Stimulated activated naive CD4-positive, alpha-beta T cell treated with Interleukin-2 at 50 U/mL for 16 hours (primary cell): ENCODE data around the gene RPAP2.
A peak's percentile ranks its signal among the peaks of the same experiment; 100 is the strongest.
"Not testable (repeated sequence)": the region's sequence is repeated elsewhere in the genome, so short reads cannot be mapped to it uniquely, and the experiment has no call there.

Experiments
- DNase-seq: peaks from one replicate; lab custom pipeline; 2025; lab: John Stamatoyannopoulos, UW

The RPAP2 gene

GRCh38 chr1:92298573-92299476 lies at the start of gene RPAP2, which contains the start of gene GLMN:
TSS of gene RPAP2 (plus strand) at chr1:92299059. CDS start at chr1:92299074, 15 bp downstream.
TSS of gene GLMN (minus strand) at chr1:92298987. CDS start at chr1:92297999, 988 bp downstream.
- DNase-seq, result peak; percentile 75

GRCh38 chr1:92254714-92255113 lies 44.1 kb upstream of the RPAP2 start:
- not testable (repeated sequence) for DNase-seq

GRCh38 chr1:92259350-92259749 lies 39.5 kb upstream of the RPAP2 start:
- no peak for DNase-seq

GRCh38 chr1:92262516-92262915 lies 36.3 kb upstream of the RPAP2 start:
- no peak for DNase-seq

GRCh38 chr1:92273039-92273438 lies 25.8 kb upstream of the RPAP2 start:
- DNase-seq, result no peak

- no peak for DNase-seq
Measured at GRCh38 chr1:92274939-92275338, 23.9 kb upstream of the RPAP2 start.

- DNase-seq, result no peak
Measured at GRCh38 chr1:92276082-92276481, 22.8 kb upstream of the RPAP2 start.

- no peak for DNase-seq
Measured at GRCh38 chr1:92277105-92277723, 21.6 kb upstream of the RPAP2 start.

- DNase-seq, result not testable (repeated sequence)
Measured at GRCh38 chr1:92279781-92280180, 19.1 kb upstream of the RPAP2 start.

GRCh38 chr1:92281411-92281810 lies 17.4 kb upstream of the RPAP2 start:
- DNase-seq, result not testable (repeated sequence)

- no peak for DNase-seq
Measured at GRCh38 chr1:92291372-92291999, 7.4 kb upstream of the RPAP2 start.

GRCh38 chr1:92298213-92298572 lies 666 bp upstream of the RPAP2 start:
- no peak for DNase-seq

GRCh38 chr1:92299477-92300150 lies 755 bp downstream of the RPAP2 start:
- DNase-seq, result no peak

- no peak for DNase-seq
Measured at GRCh38 chr1:92301021-92301420, 2.2 kb downstream of the RPAP2 start.

- no peak for DNase-seq
Measured at GRCh38 chr1:92306020-92306419, 7.2 kb downstream of the RPAP2 start.

- DNase-seq, result no peak
Measured at GRCh38 chr1:92307980-92308379, 9.1 kb downstream of the RPAP2 start.

GRCh38 chr1:92310185-92310597 lies 11.3 kb downstream of the RPAP2 start:
- no peak for DNase-seq

- no peak for DNase-seq
Measured at GRCh38 chr1:92314024-92314423, 15.2 kb downstream of the RPAP2 start.

- DNase-seq, result no peak
Measured at GRCh38 chr1:92315766-92316599, 17.1 kb downstream of the RPAP2 start.

- no peak for DNase-seq
Measured at GRCh38 chr1:92317836-92318493, 19.1 kb downstream of the RPAP2 start.
